GM13977 (cell line): ENCODE results near the gene MAL.

Experiments
- DNase-seq: peaks from one replicate; pipeline ENCODE4 v3.0.0; 2012; ENCODE audit warnings: low spot score
- CTCF ChIP-seq: IDR thresholded peaks from 2 replicates; pipeline ENCODE4 v1.5.1; 2012; ENCODE audit warnings: mild to moderate bottlenecking, control low read depth; ENCODE audit not compliant: insufficient read depth; ENCODE audit errors: extremely low read depth, missing control alignments
- in situ Hi-C: fragments of 300-500 bp; cut with MboI; formaldehyde crosslinking; loops from one replicate; pipeline ENCODE4 v1.12.0; 2022; ENCODE audit warnings: low sequenced_read_pairs, low pct_unique_long_range_greater_than_20kb, mixed read lengths, inconsistent platforms; ENCODE audit not compliant: unreplicated experiment

The MAL gene

DNA sequence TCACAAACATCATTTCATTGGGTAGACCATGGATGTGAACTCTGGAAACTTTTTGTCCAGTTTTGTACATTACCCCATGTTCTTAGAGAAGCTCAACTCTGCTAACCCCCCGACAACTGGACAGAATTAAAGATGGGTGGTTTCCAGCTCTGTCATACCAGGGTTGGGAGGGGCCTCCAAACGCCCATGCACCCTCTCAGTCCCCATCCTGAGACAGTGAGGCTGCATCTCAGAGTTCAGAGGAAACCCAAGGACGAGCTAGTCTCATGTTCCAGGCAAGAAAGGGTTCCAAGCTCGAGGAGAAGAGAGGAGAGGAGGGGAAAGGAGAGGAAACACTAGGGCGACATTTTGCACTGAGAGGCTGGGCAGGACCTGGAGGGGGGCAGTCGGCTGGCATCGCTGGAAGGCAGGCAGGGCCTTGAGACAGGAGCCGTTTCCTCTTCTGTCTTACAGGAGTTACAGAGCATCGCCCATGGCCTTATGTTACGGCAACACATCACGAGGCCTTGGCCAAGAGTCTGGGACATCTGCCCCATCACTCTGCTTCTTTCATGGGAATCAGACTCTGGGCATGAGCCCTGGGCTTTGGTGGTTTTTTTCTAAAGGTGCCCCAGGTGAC is 16.4 kb downstream of the MAL start:
- peak; percentile 60 for DNase-seq
- in situ Hi-C loops = no loop called here

DNA sequence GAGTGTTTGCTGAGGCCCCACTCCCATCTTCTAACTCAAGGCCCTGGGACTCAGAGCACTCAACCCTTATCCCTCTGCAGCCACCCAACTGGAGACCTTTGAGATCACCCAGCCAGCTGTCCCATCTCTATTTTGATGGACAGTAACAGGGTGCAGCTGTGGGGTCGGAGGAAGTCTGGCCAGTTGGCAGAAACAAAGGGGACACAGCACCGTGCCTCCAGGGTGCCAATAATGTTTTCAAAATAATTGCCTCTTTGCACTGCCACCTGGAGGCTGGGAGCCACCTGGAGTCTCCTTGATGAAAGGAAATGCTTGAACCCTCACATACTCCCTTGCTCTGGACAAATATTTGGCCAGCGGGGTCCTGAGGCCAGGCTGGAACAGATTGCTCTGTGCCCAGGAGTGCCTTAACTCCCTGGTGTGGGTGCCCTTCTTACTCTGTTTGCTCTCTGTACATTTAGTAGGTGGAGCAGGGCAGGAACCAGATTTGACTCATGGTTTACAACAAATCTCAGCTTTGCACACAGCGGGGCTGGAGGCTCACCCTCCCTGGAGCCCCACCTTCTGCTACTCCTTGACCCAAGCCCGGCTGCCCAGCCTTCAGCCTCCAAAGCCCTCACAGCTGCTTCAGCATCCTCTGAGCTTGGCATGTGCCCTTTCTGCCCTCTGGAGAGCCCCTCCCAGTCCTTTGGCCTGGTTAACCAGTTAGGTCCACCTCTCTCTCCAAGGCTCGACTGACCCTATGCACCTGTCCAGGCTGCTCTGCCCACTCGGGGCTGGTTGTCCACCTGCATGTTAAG is 17.2 kb downstream of the MAL start:
- in situ Hi-C loops = no loop called here
- DNase-seq = no peak
- TF ChIP-seq CTCF = no peak

More for the DNA sequence above, 16.4 kb downstream of the MAL start:
- no peak for TF ChIP-seq CTCF

- no peak for TF ChIP-seq CTCF
- in situ Hi-C loops = no loop called here
- peak; percentile 56 for DNase-seq
Observed at GRCh38 chr2:95043300-95044093, 18.0 kb downstream of the MAL start.

DNA sequence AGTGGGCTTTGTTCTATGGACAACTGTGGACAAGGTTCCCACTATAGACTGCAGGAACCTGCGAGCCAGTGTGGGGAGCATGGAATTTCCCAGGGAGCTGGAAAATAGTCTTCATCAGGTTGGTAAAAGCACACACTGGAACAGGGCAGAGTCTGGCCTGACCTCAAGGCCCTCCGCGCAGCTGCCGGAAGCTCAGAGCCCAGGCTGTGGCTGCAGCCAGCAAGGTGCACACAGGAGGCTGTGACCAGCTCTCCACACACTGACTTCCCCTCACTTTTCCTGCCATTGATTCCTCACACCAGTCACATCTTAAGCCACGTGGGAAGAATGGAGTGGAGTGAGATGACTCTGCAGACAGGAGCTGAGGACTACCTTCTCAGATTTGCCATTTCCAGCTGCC is 19.1 kb downstream of the MAL start:
- no peak for TF ChIP-seq CTCF
- no peak for DNase-seq
- in situ Hi-C loops = no loop called here

DNA sequence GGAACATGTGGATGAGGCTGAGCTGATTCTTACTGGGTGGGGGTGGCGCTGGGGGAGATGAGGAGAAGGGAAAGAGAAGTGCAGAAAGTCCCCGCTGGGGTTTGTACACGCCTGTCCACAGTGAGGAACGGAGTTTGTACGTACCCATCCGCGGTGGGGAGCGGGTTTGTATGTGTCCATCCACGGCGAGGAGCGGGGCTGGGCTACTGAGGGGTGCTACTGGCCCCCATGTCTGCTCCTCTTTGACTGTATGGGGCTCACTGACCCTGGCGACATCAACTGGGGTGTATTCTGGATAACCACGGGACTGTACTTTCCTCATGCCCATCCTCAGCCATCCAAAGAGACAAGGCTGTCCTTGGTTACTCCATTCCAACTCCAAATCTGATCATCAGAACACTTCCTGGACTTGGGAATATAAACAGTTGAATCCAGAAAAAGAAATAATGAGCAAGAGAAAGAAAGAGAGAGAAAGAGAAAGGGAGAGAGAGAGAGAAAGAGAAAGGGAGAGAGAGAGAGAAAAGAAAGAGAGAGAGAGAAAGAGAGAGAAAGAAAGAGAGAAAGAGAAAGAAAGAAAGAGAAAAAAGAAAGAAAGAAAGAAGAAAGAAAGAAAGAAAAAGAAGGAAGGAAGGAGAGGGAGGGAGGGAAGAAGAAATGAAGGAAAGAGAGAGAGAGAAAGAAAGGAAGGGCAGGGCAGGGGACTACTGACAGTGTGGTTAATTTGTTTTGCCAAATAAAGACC is 21.0 kb downstream of the MAL start:
- in situ Hi-C loops = no loop called here
- DNase-seq = no peak
- TF ChIP-seq CTCF = no peak
